ENCODE measurements around the gene LRRFIP1. TPM values are rescaled to one million over a fixed set of nuclear protein-coding genes. Genes with fewer than 3 reads are reported as not detected.

The LRRFIP1 gene
- total and polyA plus RNA-seq, 2 of the 13 experiments (the other 11 are each of a cell fraction or from before 2014, with no cell fraction given): 15.9 to 40.5 TPM

DNA sequence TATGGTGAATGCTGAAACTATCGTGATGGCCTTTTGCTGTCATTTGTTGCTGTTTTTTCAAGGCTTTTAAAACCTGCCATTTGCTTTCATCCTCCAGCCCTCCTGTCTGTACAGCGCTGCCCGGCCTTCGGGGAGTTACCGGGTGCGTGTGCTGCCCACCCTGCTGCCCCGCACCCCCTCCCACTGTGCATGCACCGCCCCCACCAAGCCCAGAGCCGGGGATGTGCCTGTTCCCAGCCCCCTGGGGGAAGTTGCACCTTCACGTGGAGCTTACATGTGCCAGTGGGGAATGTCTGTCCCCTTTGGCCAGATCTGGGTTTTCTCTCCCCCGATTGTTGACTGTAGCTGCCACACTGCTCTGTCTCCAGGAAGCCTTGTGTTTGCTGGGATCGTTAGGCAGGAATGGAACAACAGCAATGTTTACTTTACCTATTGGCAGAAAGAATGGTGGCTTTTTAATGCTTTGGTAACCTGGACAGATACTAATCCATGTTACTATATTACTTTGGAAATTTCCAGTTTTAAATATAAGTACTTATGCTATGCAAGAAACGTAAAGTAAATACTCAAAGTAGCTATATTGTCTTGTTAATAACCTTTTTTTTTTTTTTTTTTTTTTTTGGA, 106.4 kb downstream of the LRRFIP1 start (continued):
- TF ChIP-seq BORCS8-MEF2B (CRISPR knock-in tag; IDR thresholded peaks at IDR 0.05): no peak
- TF ChIP-seq ZNF550 (CRISPR knock-in tag; IDR thresholded peaks at IDR 0.05; ENCODE audit: borderline replicate concordance): 0 out of 2 replicates have a peak, but pooled peaks have one; percentile 40
- peak; percentile 9; the same call in 1 of the 2 replicates for TF ChIP-seq ZNF205 (CRISPR knock-in tag; IDR thresholded peaks at IDR 0.05)
- no peak for TF ChIP-seq ZSCAN20 (CRISPR knock-in tag; IDR thresholded peaks at IDR 0.05; ENCODE audit: borderline replicate concordance)
- no peak for TF ChIP-seq ZNF563 (CRISPR knock-in tag; IDR thresholded peaks at IDR 0.05)
- TF ChIP-seq, protein P1, sequence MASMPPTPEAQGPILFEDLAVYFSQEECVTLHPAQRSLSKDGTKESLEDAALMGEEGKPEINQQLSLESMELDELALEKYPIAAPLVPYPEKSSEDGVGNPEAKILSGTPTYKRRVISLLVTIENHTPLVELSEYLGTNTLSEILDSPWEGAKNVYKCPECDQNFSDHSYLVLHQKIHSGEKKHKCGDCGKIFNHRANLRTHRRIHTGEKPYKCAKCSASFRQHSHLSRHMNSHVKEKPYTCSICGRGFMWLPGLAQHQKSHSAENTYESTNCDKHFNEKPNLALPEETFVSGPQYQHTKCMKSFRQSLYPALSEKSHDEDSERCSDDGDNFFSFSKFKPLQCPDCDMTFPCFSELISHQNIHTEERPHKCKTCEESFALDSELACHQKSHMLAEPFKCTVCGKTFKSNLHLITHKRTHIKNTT (CRISPR knock-in tag; IDR thresholded peaks at IDR 0.05): no peak
- no peak for TF ChIP-seq ZNF10 (CRISPR knock-in tag; IDR thresholded peaks at IDR 0.05; ENCODE audit: borderline replicate concordance, low read depth)
- peak; percentile 74 for TF ChIP-seq MEF2D (CRISPR knock-in tag; IDR thresholded peaks at IDR 0.05)
- TF ChIP-seq ISL2 (CRISPR knock-in tag; IDR thresholded peaks at IDR 0.05): peak; percentile 60
- TF ChIP-seq DNMT3B (CRISPR knock-in tag; conservative IDR thresholded peaks at IDR 0.05): no peak
- TF ChIP-seq KLF6 (CRISPR knock-in tag; IDR thresholded peaks at IDR 0.05): no peak
- no peak for TF ChIP-seq ZFP90 (CRISPR knock-in tag; IDR thresholded peaks at IDR 0.05; ENCODE audit: borderline replicate concordance)
- TF ChIP-seq, protein P2, sequence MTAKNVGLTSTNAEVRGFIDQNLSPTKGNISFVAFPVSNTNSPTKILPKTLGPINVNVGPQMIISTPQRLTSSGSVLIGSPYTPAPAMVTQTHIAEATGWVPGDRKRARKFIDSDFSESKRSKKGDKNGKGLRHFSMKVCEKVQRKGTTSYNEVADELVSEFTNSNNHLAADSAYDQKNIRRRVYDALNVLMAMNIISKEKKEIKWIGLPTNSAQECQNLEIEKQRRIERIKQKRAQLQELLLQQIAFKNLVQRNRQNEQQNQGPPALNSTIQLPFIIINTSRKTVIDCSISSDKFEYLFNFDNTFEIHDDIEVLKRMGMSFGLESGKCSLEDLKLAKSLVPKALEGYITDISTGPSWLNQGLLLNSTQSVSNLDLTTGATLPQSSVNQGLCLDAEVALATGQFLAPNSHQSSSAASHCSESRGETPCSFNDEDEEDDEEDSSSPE (CRISPR knock-in tag; IDR thresholded peaks at IDR 0.05): no peak
- TF ChIP-seq SRSF4 (IDR thresholded peaks at IDR 0.05; ENCODE audit: low read depth, low read length, poor library complexity, severe bottlenecking): no peak
- TF ChIP-seq NFE2L1 (CRISPR knock-in tag; IDR thresholded peaks at IDR 0.05; ENCODE audit: borderline replicate concordance): no peak
- no peak for TF ChIP-seq ZNF569 (CRISPR knock-in tag; IDR thresholded peaks at IDR 0.05; ENCODE audit: borderline replicate concordance)
- TF ChIP-seq, protein P3, sequence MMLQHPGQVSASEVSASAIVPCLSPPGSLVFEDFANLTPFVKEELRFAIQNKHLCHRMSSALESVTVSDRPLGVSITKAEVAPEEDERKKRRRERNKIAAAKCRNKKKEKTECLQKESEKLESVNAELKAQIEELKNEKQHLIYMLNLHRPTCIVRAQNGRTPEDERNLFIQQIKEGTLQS (CRISPR knock-in tag; IDR thresholded peaks at IDR 0.05): no peak
- TF ChIP-seq, protein P4, sequence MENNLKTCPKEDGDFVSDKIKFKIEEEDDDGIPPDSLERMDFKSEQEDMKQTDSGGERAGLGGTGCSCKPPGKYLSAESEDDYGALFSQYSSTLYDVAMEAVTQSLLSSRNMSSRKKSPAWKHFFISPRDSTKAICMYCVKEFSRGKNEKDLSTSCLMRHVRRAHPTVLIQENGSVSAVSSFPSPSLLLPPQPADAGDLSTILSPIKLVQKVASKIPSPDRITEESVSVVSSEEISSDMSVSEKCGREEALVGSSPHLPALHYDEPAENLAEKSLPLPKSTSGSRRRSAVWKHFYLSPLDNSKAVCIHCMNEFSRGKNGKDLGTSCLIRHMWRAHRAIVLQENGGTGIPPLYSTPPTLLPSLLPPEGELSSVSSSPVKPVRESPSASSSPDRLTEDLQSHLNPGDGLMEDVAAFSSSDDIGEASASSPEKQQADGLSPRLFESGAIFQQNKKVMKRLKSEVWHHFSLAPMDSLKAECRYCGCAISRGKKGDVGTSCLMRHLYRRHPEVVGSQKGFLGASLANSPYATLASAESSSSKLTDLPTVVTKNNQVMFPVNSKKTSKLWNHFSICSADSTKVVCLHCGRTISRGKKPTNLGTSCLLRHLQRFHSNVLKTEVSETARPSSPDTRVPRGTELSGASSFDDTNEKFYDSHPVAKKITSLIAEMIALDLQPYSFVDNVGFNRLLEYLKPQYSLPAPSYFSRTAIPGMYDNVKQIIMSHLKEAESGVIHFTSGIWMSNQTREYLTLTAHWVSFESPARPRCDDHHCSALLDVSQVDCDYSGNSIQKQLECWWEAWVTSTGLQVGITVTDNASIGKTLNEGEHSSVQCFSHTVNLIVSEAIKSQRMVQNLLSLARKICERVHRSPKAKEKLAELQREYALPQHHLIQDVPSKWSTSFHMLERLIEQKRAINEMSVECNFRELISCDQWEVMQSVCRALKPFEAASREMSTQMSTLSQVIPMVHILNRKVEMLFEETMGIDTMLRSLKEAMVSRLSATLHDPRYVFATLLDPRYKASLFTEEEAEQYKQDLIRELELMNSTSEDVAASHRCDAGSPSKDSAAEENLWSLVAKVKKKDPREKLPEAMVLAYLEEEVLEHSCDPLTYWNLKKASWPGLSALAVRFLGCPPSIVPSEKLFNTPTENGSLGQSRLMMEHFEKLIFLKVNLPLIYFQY (CRISPR knock-in tag; IDR thresholded peaks at IDR 0.05; ENCODE audit: borderline replicate concordance): peak; percentile 49; the same call in 1 of the 2 replicates
- TF ChIP-seq ZMYM2 (CRISPR knock-in tag; IDR thresholded peaks at IDR 0.05): peak; percentile 77; the same call in 1 of the 2 replicates
- peak; percentile 66; the same call in 1 of the 2 replicates for TF ChIP-seq MTA1 (CRISPR knock-in tag; IDR thresholded peaks at IDR 0.05; ENCODE audit: borderline replicate concordance)
- no peak for TF ChIP-seq ZNF234 (CRISPR knock-in tag; conservative IDR thresholded peaks at IDR 0.05)
- TF ChIP-seq ZNF230 (CRISPR knock-in tag; IDR thresholded peaks at IDR 0.05): no peak

All from HepG2 (cell line).